Measurements from ENCODE around the gene NUP93. TPM values are rescaled to one million over a fixed set of nuclear protein-coding genes. Genes with fewer than 3 reads are reported as not detected.

The NUP93 gene
- polyA plus RNA-seq, 1 donor (not counting 4 experiments of a cell fraction or from before 2014, with no cell fraction given), result 74.1 TPM

- Histone ChIP-seq H3K79me2 (ENCODE audit: control insufficient read depth, insufficient read depth, low read length) (no peaks in the 10 kb centered on the region), H3K27me3 (ENCODE audit: control insufficient read depth, extremely low read depth, insufficient read depth, low read length) (no peaks in the 10 kb centered on the region), H3K4me3 (ENCODE audit: control insufficient read depth in 2 of 3, extremely low read depth in 1 of 3, insufficient read depth in 2 of 3, low read depth in 1 of 3, low read length in 3 of 3) (no peak overlapping the region), H3K9ac (ENCODE audit: control insufficient read depth, extremely low read depth, insufficient read depth, low read length) (no peak overlapping the region), H3K4me2 (ENCODE audit: control insufficient read depth, extremely low read depth, insufficient read depth, low read depth, low read length) (peak overlapping the region; percentile 31), H3K9me3 (ENCODE audit: control insufficient read depth, low read depth, low read length) (no peaks in the 10 kb centered on the region), H3K9me1 (ENCODE audit: control insufficient read depth, extremely low read depth, insufficient read depth, low read length) (no peaks in the 10 kb centered on the region), H2AFZ (ENCODE audit: control insufficient read depth, low read length) (no peak overlapping the region), H4K20me1 (ENCODE audit: control insufficient read depth, extremely low read depth, insufficient read depth, low read length) (no peaks in the 10 kb centered on the region), H3K36me3 (ENCODE audit: control insufficient read depth in 2 of 2, extremely low read depth in 1 of 2, insufficient read depth in 2 of 2, low read length in 2 of 2) (peaks cover 6 to 19% of the 10 kb centered on the region in 2 experiments), H3K27ac (ENCODE audit: control insufficient read depth, insufficient read depth, low read length) (peak overlapping the region; percentile 57), H3K4me1 (ENCODE audit: control insufficient read depth, extremely low read depth, insufficient read depth, low read length) (peaks cover 37% of the 10 kb centered on the region)
- FAIRE-seq (peak; percentile 5), DNase-seq (ENCODE audit: low read depth, low spot score) (no peak)
- no peak for TF ChIP-seq CTCF (optimal IDR thresholded peaks at IDR 0.05 in 1 of 3, IDR thresholded peaks at IDR 0.05 in 1 of 3, conservative IDR thresholded peaks at IDR 0.05 in 1 of 3; ENCODE audit: extremely low read depth in 1 of 3, insufficient read depth in 2 of 3, low read length in 3 of 3)
- TF ChIP-seq EZH2 (IDR thresholded peaks at IDR 0.05; ENCODE audit: low read length), result no peak
- dilution Hi-C loops (cut with MboI; ENCODE audit: extremely low pct_ligation_motif_present, low sequenced_read_pairs), result no loop called here
Observed at GRCh38 chr16:56848029-56848936, 118.4 kb downstream of the NUP93 start.

- Histone ChIP-seq H3K4me3 (ENCODE audit: control insufficient read depth in 2 of 3, extremely low read depth in 1 of 3, insufficient read depth in 2 of 3, low read depth in 1 of 3, low read length in 3 of 3) (no peak overlapping the region), H3K9me1 (ENCODE audit: control insufficient read depth, extremely low read depth, insufficient read depth, low read length) (no peaks in the 10 kb centered on the region), H3K4me1 (ENCODE audit: control insufficient read depth, extremely low read depth, insufficient read depth, low read length) (peaks cover 37% of the 10 kb centered on the region), H3K36me3 (ENCODE audit: control insufficient read depth in 2 of 2, extremely low read depth in 1 of 2, insufficient read depth in 2 of 2, low read length in 2 of 2) (peaks cover 4 to 12% of the 10 kb centered on the region in 2 experiments), H4K20me1 (ENCODE audit: control insufficient read depth, extremely low read depth, insufficient read depth, low read length) (no peaks in the 10 kb centered on the region), H3K27ac (ENCODE audit: control insufficient read depth, insufficient read depth, low read length) (peak overlapping the region; percentile 57), H2AFZ (ENCODE audit: control insufficient read depth, low read length) (peak overlapping the region; percentile 61), H3K9me3 (ENCODE audit: control insufficient read depth, low read depth, low read length) (no peaks in the 10 kb centered on the region), H3K79me2 (ENCODE audit: control insufficient read depth, insufficient read depth, low read length) (no peaks in the 10 kb centered on the region), H3K27me3 (ENCODE audit: control insufficient read depth, extremely low read depth, insufficient read depth, low read length) (no peaks in the 10 kb centered on the region), H3K4me2 (ENCODE audit: control insufficient read depth, extremely low read depth, insufficient read depth, low read depth, low read length) (peak overlapping the region; percentile 31), H3K9ac (ENCODE audit: control insufficient read depth, extremely low read depth, insufficient read depth, low read length) (peak overlapping the region; percentile 41)
- dilution Hi-C loops (cut with MboI; ENCODE audit: extremely low pct_ligation_motif_present, low sequenced_read_pairs), result no loop called here
- TF ChIP-seq CTCF (optimal IDR thresholded peaks at IDR 0.05 in 1 of 3, IDR thresholded peaks at IDR 0.05 in 1 of 3, conservative IDR thresholded peaks at IDR 0.05 in 1 of 3; ENCODE audit: extremely low read depth in 1 of 3, insufficient read depth in 2 of 3, low read length in 3 of 3) (no peak), EZH2 (IDR thresholded peaks at IDR 0.05; ENCODE audit: low read length) (no peak)
- DNase-seq (ENCODE audit: low read depth, low spot score) (no peak), FAIRE-seq (peak; percentile 77)
Observed at GRCh38 chr16:56848955-56849689, 119.2 kb downstream of the NUP93 start.

Data from keratinocyte (primary cell).